ENCODE data around the gene ALDH18A1.

The ALDH18A1 gene

GRCh38 chr10:95656291-95657164 lies at the start of gene ALDH18A1:
Gene ALDH18A1 (minus strand): TSS chr10:95656711. CDS start chr10:95653377, 3,334 bp downstream.
- H3K4me3 ChIP-seq (ENCODE audit: low read depth, low read length) = peak within 1 kb of the TSS; percentile 90
- peak; percentile 84 for DNase-seq (ENCODE audit: low read depth)
- no peak for TF ChIP-seq CTCF (IDR thresholded peaks at IDR 0.05; ENCODE audit: low read depth, low read length, missing control alignments)

- DNase-seq (ENCODE audit: low read depth) = no peak
- no peak for TF ChIP-seq CTCF (IDR thresholded peaks at IDR 0.05; ENCODE audit: low read depth, low read length, missing control alignments)
- no peak overlapping the region for H3K4me3 ChIP-seq (ENCODE audit: low read depth, low read length)
These were observed 41.9 kb upstream of the ALDH18A1 start for GRCh38 chr10:95698415-95698814.

- DNase-seq (ENCODE audit: low read depth) = peak; percentile 64
- H3K4me3 ChIP-seq (ENCODE audit: low read depth, low read length) = no peak overlapping the region
- no peak for TF ChIP-seq CTCF (IDR thresholded peaks at IDR 0.05; ENCODE audit: low read depth, low read length, missing control alignments)
These were observed 40.9 kb upstream of the ALDH18A1 start for GRCh38 chr10:95697429-95697828.

- no peak overlapping the region for H3K4me3 ChIP-seq (ENCODE audit: low read depth, low read length)
- no peak for TF ChIP-seq CTCF (IDR thresholded peaks at IDR 0.05; ENCODE audit: low read depth, low read length, missing control alignments)
- DNase-seq (ENCODE audit: low read depth) = no peak
These were observed 38.2 kb upstream of the ALDH18A1 start for GRCh38 chr10:95694665-95695064.

- peak within 1 kb of the TSS; percentile 72 for H3K4me3 ChIP-seq (ENCODE audit: low read depth, low read length)
- DNase-seq (ENCODE audit: low read depth) = peak; percentile 99
- peak; percentile 95 for TF ChIP-seq CTCF (IDR thresholded peaks at IDR 0.05; ENCODE audit: low read depth, low read length, missing control alignments)
These were observed 37.4 kb upstream of the ALDH18A1 start, which contains the start of gene TCTN3 for GRCh38 chr10:95693668-95694534. Gene TCTN3 (minus strand): TSS chr10:95693927. CDS start chr10:95693899, 28 bp downstream.

- peak overlapping the region; percentile 72 for H3K4me3 ChIP-seq (ENCODE audit: low read depth, low read length)
- DNase-seq (ENCODE audit: low read depth) = no peak
- TF ChIP-seq CTCF (IDR thresholded peaks at IDR 0.05; ENCODE audit: low read depth, low read length, missing control alignments) = no peak
These were observed 36.7 kb upstream of the ALDH18A1 start for GRCh38 chr10:95693071-95693667.

All from GM12864 (cell line).